ENCODE data around the gene CYREN.

The CYREN gene

GRCh38 chr7:135164357-135165061, 6.0 kb downstream of the CYREN start:
- no peaks in the 10 kb centered on the region for H3K9me3 ChIP-seq
- TF ChIP-seq, protein P1, sequence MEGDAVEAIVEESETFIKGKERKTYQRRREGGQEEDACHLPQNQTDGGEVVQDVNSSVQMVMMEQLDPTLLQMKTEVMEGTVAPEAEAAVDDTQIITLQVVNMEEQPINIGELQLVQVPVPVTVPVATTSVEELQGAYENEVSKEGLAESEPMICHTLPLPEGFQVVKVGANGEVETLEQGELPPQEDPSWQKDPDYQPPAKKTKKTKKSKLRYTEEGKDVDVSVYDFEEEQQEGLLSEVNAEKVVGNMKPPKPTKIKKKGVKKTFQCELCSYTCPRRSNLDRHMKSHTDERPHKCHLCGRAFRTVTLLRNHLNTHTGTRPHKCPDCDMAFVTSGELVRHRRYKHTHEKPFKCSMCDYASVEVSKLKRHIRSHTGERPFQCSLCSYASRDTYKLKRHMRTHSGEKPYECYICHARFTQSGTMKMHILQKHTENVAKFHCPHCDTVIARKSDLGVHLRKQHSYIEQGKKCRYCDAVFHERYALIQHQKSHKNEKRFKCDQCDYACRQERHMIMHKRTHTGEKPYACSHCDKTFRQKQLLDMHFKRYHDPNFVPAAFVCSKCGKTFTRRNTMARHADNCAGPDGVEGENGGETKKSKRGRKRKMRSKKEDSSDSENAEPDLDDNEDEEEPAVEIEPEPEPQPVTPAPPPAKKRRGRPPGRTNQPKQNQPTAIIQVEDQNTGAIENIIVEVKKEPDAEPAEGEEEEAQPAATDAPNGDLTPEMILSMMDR (IDR thresholded peaks at IDR 0.05) = no peak
- peaks cover 73 to 90% of the 10 kb centered on the region in 2 experiments for H3K4me1 ChIP-seq (ENCODE audit: control insufficient read depth in 1 of 2, insufficient read depth in 1 of 2, low read depth in 1 of 2, low read length in 1 of 2)
- H3K4me3 ChIP-seq (ENCODE audit: low read depth in 1 of 2, low read length in 1 of 2) = no peak overlapping the region
- no peaks in the 10 kb centered on the region for H3K27me3 ChIP-seq
- H3K27ac ChIP-seq = peak overlapping the region; percentile 93
- peaks cover 67% of the 10 kb centered on the region for H3K36me3 ChIP-seq

- Histone ChIP-seq H3K4me1 (ENCODE audit: control insufficient read depth in 1 of 2, insufficient read depth in 1 of 2, low read depth in 1 of 2, low read length in 1 of 2) (peaks cover 59 to 90% of the 10 kb centered on the region in 2 experiments), H3K27ac (peak overlapping the region; percentile 93), H3K9me3 (no peaks in the 10 kb centered on the region), H3K36me3 (peaks cover 68% of the 10 kb centered on the region), H3K27me3 (no peaks in the 10 kb centered on the region), H3K4me3 (ENCODE audit: low read depth in 1 of 2, low read length in 1 of 2) (peak overlapping the region in 1 of 2 experiments; percentile 48)
- TF ChIP-seq, protein P1 (IDR thresholded peaks at IDR 0.05) = no peak
Measured at GRCh38 chr7:135162382-135163001, 8.0 kb downstream of the CYREN start.

DNA sequence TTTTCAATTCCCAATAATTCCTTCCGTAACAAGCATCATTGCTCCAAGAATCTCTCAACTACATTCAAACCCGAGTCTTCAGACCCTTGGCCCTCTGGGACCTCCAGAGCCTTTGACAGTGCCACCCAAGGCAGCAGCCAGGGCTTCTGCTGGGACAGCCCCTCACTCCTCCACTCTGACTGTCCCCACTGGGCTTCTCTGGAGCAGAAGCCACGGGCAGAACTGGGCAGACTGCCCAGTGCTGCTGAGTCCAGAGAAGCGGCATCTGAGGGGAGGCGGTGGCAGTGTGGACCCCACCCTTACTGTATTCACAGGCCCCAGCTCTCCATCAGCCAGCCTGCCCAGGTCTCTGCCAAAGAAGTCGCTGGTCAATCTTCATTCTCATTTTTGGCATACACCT, 8.8 kb downstream of the CYREN start:
- Histone ChIP-seq H3K4me3 (ENCODE audit: low read depth in 1 of 2, low read length in 1 of 2) (peak overlapping the region; percentile 44 to 48), H3K27me3 (no peaks in the 10 kb centered on the region), H3K4me1 (ENCODE audit: control insufficient read depth in 1 of 2, insufficient read depth in 1 of 2, low read depth in 1 of 2, low read length in 1 of 2) (peaks cover 50 to 85% of the 10 kb centered on the region in 2 experiments), H3K27ac (peak overlapping the region; percentile 93), H3K36me3 (peaks cover 68% of the 10 kb centered on the region), H3K9me3 (no peaks in the 10 kb centered on the region)
- TF ChIP-seq, protein P1 (IDR thresholded peaks at IDR 0.05) = no peak

DNA sequence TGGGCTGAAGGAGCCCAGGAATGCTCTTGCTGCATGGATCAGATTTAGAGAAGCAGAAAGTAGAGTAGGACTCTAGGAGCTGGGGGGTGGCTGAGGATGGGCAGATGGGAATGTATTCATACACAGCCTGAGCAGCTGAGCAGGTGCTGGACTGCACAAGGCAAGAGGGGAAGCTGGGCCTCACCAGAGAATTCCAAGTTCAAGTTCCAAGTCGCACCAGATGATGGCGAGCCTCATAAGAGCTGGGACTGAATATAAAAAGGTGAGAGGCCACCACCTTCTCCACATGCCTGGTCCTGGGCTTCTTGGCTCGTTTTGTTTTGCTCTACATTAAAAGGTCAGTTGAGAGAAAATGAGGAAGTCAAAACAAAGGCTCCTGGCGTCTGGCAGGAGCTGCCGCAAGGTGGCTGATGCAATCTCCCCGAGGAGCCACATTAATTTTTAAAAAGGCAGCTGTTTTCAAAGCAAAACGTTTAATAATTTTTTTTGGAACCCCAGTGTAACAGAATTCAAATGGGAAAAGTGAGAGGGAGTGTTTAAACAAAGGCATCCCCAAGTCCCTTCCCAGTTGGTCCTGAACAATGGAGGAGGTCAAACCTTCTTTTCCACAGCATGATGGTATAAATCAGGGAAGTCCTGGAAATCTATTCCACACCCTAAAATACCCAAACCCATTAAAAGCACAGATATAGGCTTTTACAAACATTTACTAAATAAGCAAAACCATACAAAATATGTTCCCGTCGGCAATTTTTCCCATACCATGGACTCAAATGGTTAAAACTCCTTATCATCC, 9.5 kb downstream of the CYREN start:
- H3K36me3 ChIP-seq = peaks cover 64% of the 10 kb centered on the region
- no peaks in the 10 kb centered on the region for H3K9me3 ChIP-seq
- no peaks in the 10 kb centered on the region for H3K27me3 ChIP-seq
- peak overlapping the region; percentile 44 to 48 for H3K4me3 ChIP-seq (ENCODE audit: low read depth in 1 of 2, low read length in 1 of 2)
- TF ChIP-seq, protein P1 (IDR thresholded peaks at IDR 0.05) = peak; percentile 63
- H3K4me1 ChIP-seq (ENCODE audit: control insufficient read depth in 1 of 2, insufficient read depth in 1 of 2, low read depth in 1 of 2, low read length in 1 of 2) = peaks cover 44 to 78% of the 10 kb centered on the region in 2 experiments
- peak overlapping the region; percentile 93 for H3K27ac ChIP-seq

DNA sequence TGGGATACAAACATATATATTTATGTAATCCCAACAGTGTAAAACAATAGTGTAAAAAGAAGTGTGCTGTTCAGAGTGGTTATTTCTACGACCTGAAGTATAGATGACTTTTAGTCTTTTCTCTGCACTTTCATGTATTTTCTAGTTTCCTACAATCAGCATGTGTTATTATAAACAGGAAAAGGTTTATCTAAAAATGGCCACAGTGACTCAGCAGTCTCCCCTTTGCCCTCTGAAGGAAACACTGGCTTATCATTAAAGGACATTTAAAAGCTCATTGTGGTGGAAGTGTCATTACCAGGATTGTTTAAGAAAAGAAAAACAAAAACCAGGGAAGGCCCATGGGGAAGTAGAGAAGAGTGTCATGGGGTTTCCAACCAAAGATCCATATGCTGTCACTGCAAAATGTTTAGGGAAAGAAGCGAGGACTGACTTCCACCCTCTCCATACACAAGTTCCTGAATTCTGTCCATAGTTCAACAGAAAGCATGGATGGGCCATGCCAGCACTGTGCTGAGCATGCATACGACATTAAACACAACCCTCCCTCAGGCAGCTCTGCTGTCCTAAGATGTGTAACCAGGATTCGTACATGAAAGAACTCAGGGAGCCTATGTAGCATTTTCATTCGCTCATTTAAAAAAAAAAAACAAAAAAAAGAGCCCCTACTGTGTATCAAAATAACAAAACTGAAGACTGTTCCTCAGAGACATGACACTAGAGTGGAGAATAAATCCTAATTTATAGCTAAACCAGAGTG, 10.2 kb downstream of the CYREN start:
- H3K9me3 ChIP-seq = no peaks in the 10 kb centered on the region
- TF ChIP-seq, protein P1 (IDR thresholded peaks at IDR 0.05) = no peak
- H3K27ac ChIP-seq = peak overlapping the region; percentile 93
- H3K4me3 ChIP-seq (ENCODE audit: low read depth in 1 of 2, low read length in 1 of 2) = peak overlapping the region; percentile 44 to 48
- peaks cover 56% of the 10 kb centered on the region for H3K36me3 ChIP-seq
- no peaks in the 10 kb centered on the region for H3K27me3 ChIP-seq
- peaks cover 36 to 71% of the 10 kb centered on the region in 2 experiments for H3K4me1 ChIP-seq (ENCODE audit: control insufficient read depth in 1 of 2, insufficient read depth in 1 of 2, low read depth in 1 of 2, low read length in 1 of 2)

All from neutrophil (primary cell).